BLaER1 (cell line): ENCODE measurements around the gene PGA4.

Source experiments
- H3K27ac ChIP-seq: shearing (Covaris generic); formaldehyde crosslinking; 2 replicates; pipeline ENCODE4 v1.8.1; 2022
- H3K27me3 ChIP-seq: shearing (Covaris generic); formaldehyde crosslinking; 2 replicates; pipeline ENCODE4 v1.8.1; 2022
- H3K36me3 ChIP-seq: shearing (Covaris generic); formaldehyde crosslinking; 2 replicates; pipeline ENCODE4 v1.8.1; 2022
- H3K4me1 ChIP-seq: shearing (Covaris generic); formaldehyde crosslinking; 2 replicates; pipeline ENCODE4 v1.8.1; 2022
- H3K4me2 ChIP-seq: shearing (Covaris generic); formaldehyde crosslinking; 2 replicates; pipeline ENCODE4 v1.8.1; 2022
- H3K4me3 ChIP-seq: shearing (Covaris generic); formaldehyde crosslinking; 2 replicates; pipeline ENCODE4 v1.8.1; 2022
- H3K9ac ChIP-seq: shearing (Covaris generic); formaldehyde crosslinking; 2 replicates; pipeline ENCODE4 v1.8.1; 2022
- H3K9me3 ChIP-seq: shearing (Covaris generic); formaldehyde crosslinking; 2 replicates; pipeline ENCODE4 v1.8.1; 2022
- H4K20me1 ChIP-seq: shearing (Covaris generic); formaldehyde crosslinking; 2 replicates; pipeline ENCODE4 v1.8.1; 2022
- Cebpa-rat ChIP-seq: shearing (Covaris generic); IDR thresholded peaks from 2 replicates; pipeline ENCODE4 v1.8.1; 2022

The PGA4 gene

DNA sequence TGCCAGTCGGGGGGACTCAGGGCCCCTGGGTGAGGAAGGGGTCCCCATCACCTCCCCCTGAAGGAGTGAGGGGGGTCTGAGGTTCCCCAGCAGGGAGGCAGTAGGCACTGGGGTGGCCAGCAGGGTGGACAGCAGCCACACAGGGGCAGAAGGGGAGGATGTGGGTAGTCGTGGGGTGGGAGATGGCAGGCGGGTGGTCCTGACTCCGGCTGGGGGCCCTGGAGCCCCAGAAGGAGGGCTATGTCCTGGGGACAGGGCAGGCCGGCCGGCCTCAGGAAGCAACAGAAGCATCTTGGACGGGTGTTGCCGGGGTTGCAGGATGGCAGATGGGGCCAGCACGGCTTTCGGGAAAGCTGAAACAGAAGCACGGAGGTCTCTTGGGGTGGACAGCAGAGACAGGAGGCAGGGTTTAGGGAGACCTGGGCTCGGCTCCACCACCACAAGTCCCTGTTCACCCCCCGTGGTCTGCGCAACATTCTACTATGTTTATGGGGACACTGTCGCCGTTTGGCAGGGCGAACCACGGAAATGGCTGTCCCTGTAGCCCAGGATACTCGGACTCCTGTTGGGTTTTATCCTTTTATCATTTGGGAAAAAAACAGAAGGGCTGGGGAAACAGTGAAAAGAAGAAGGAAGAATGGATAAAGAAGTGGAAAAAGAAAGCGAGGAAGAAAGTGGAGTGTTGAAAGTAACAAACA lies 58.9 kb downstream of the PGA4 start:
- peaks cover 38% of the 10 kb centered on the region for H3K4me1 ChIP-seq
- H3K4me3 ChIP-seq = no peak overlapping the region
- peaks cover 18% of the 10 kb centered on the region for H4K20me1 ChIP-seq
- H3K9ac ChIP-seq = no peak overlapping the region
- H3K27me3 ChIP-seq = no peaks in the 10 kb centered on the region
- no peak overlapping the region for H3K27ac ChIP-seq
- H3K4me2 ChIP-seq = no peak overlapping the region
- no peaks in the 10 kb centered on the region for H3K9me3 ChIP-seq
- H3K36me3 ChIP-seq = peaks cover 95% of the 10 kb centered on the region
- TF ChIP-seq Cebpa-rat = no peak
